H9 (cell line): ENCODE data around the gene TMEM51. TPM values are rescaled to one million over a fixed set of nuclear protein-coding genes. Genes with fewer than 3 reads are reported as not detected.

Source experiments
- DNase-seq: peaks from one replicate; pipeline ENCODE4 v3.0.0-alpha.2; 2017
- H2AFZ ChIP-seq: one replicate; pipeline ENCODE4 v1.6.1; 2013; ENCODE audit warnings: mild to moderate bottlenecking, low read length, control low read depth, moderate library complexity
- H2AK5ac ChIP-seq: 2 replicates; pipeline ENCODE4 v1.6.1; 2013; ENCODE audit warnings: low read length, control low read depth, mixed read lengths; ENCODE audit not compliant: insufficient read length
- H2BK120ac ChIP-seq: one replicate; pipeline ENCODE4 v1.6.1; 2013; ENCODE audit warnings: low read depth, mild to moderate bottlenecking, low read length, control low read depth, inconsistent platforms; ENCODE audit not compliant: poor library complexity, severe bottlenecking
- H2BK12ac ChIP-seq: 2 replicates; pipeline ENCODE4 v1.6.1; 2013; ENCODE audit warnings: low read length, control low read depth, mixed read lengths, low read depth; ENCODE audit not compliant: insufficient read length
- H2BK15ac ChIP-seq: 2 replicates; pipeline ENCODE4 v1.6.1; 2013; ENCODE audit warnings: low read depth, low read length, control low read depth
- H2BK20ac ChIP-seq: one replicate; pipeline ENCODE4 v1.6.1; 2013; ENCODE audit warnings: low read depth, mild to moderate bottlenecking, low read length, control low read depth, inconsistent platforms; ENCODE audit not compliant: poor library complexity, severe bottlenecking
- H2BK5ac ChIP-seq: 2 replicates; pipeline ENCODE4 v1.6.1; 2013; ENCODE audit warnings: low read length, control low read depth, mixed read lengths; ENCODE audit not compliant: insufficient read length
- H3K14ac ChIP-seq: 2 replicates; pipeline ENCODE4 v1.6.1; 2013; ENCODE audit warnings: low read length, control low read depth; ENCODE audit not compliant: insufficient read depth
- H3K18ac ChIP-seq: 2 replicates; pipeline ENCODE4 v1.6.1; 2013; ENCODE audit warnings: low read depth, mild to moderate bottlenecking, mixed read lengths, low read length, control low read depth; ENCODE audit not compliant: insufficient read length
- H3K23ac ChIP-seq: 2 replicates; pipeline ENCODE4 v1.6.1; 2013; ENCODE audit warnings: low read length, control low read depth, mixed read lengths, low read depth; ENCODE audit not compliant: insufficient read length
- H3K23me2 ChIP-seq: 2 replicates; pipeline ENCODE4 v1.6.1; 2013; ENCODE audit warnings: low read depth, mild to moderate bottlenecking, mixed read lengths, low read length, control low read depth; ENCODE audit not compliant: insufficient read length, poor library complexity, severe bottlenecking
- H3K27ac ChIP-seq: 2 replicates; pipeline ENCODE4 v1.5.1; 2013; ENCODE audit warnings: low read length, control low read depth, mixed read lengths, low read depth; ENCODE audit not compliant: insufficient read length
- H3K27me3 ChIP-seq: 2 replicates; pipeline ENCODE4 v1.6.1; 2013; ENCODE audit warnings: low read length, control low read depth, inconsistent platforms; ENCODE audit not compliant: insufficient read depth
- H3K4ac ChIP-seq: 2 replicates; pipeline ENCODE4 v1.6.1; 2013; ENCODE audit warnings: low read depth, mild to moderate bottlenecking, control low read depth, inconsistent platforms, low read length, moderate library complexity
- H3K4me1 ChIP-seq: 2 replicates; pipeline ENCODE4 v1.6.1; 2013; ENCODE audit warnings: low read length, control low read depth, inconsistent platforms; ENCODE audit not compliant: insufficient read depth
- H3K4me2 ChIP-seq: 2 replicates; pipeline ENCODE4 v1.6.1; 2013; ENCODE audit warnings: low read length, control low read depth, mixed read lengths; ENCODE audit not compliant: insufficient read length, insufficient read depth
- H3K56ac ChIP-seq: 2 replicates; pipeline ENCODE4 v1.6.1; 2013; ENCODE audit warnings: low read depth, mild to moderate bottlenecking, mixed read lengths, low read length, control low read depth; ENCODE audit not compliant: insufficient read length
- H3K79me1 ChIP-seq: 2 replicates; pipeline ENCODE4 v1.6.1; 2013; ENCODE audit warnings: low read depth, mild to moderate bottlenecking, moderate library complexity, low read length, control low read depth, inconsistent platforms; ENCODE audit not compliant: insufficient read depth, poor library complexity, severe bottlenecking
- H3K79me2 ChIP-seq: 2 replicates; pipeline ENCODE4 v1.6.1; 2013; ENCODE audit warnings: low read length, control low read depth, inconsistent platforms; ENCODE audit not compliant: insufficient read depth
- H3K9ac ChIP-seq: 2 replicates; pipeline ENCODE4 v1.6.1; 2013; ENCODE audit warnings: low read length, control low read depth, mixed read lengths; ENCODE audit not compliant: insufficient read length; ENCODE audit errors: extremely low read depth
- H3K9me3 ChIP-seq: one replicate; pipeline ENCODE4 v1.6.1; 2013; ENCODE audit warnings: low read depth, low read length, inconsistent platforms; ENCODE audit not compliant: control insufficient read depth
- H3T11ph ChIP-seq: one replicate; pipeline ENCODE4 v1.6.1; 2013; ENCODE audit warnings: mild to moderate bottlenecking, low read length, control low read depth, inconsistent platforms
- H4K20me1 ChIP-seq: one replicate; pipeline ENCODE4 v1.6.1; 2013; ENCODE audit not compliant: control insufficient read depth, insufficient read length, insufficient read depth
- H4K5ac ChIP-seq: 2 replicates; pipeline ENCODE4 v1.6.1; 2013; ENCODE audit warnings: low read depth, mild to moderate bottlenecking, mixed read lengths, low read length, control low read depth; ENCODE audit not compliant: insufficient read length
- H4K8ac ChIP-seq: replicated peaks from 2 replicates; pipeline ENCODE4 v1.6.1; 2013; ENCODE audit warnings: low read length, control low read depth, mixed read lengths, low read depth; ENCODE audit not compliant: insufficient read length
- H4K91ac ChIP-seq: 2 replicates; pipeline ENCODE4 v1.6.1; 2013; ENCODE audit warnings: low read depth, mild to moderate bottlenecking, moderate library complexity, mixed read lengths, low read length, control low read depth; ENCODE audit not compliant: insufficient read length
- H3K27ac Mint-ChIP-seq, 3 experiments: 2 replicates in 2 of 3; 3 replicates in 1 of 3; pipeline ENCODE4 v1.8.0; 2020 to 2021; ENCODE audit warnings: mixed read lengths in 3 of 3, mild to moderate bottlenecking in 1 of 3, moderate library complexity in 1 of 3
- H3K27me3 Mint-ChIP-seq: 2 replicates; pipeline ENCODE4 v1.8.0; 2021; ENCODE audit warnings: low read depth, mild to moderate bottlenecking, moderate library complexity, mixed read lengths
- H3K36me3 Mint-ChIP-seq, 3 experiments: 2 replicates in 2 of 3; 3 replicates in 1 of 3; pipeline ENCODE4 v1.8.0; 2020 to 2021; ENCODE audit warnings: low read depth in 3 of 3, mixed read lengths in 3 of 3; ENCODE audit not compliant: insufficient read depth in 1 of 3
- H3K4me1 Mint-ChIP-seq, 2 experiments: 2 replicates each; pipeline ENCODE4 v1.8.0; 2020; ENCODE audit warnings: mixed read lengths in 2 of 2
- H3K4me3 Mint-ChIP-seq, 2 experiments: 2 replicates in 1 of 2; 3 replicates in 1 of 2; pipeline ENCODE4 v1.8.0; 2020 to 2021; ENCODE audit warnings: mild to moderate bottlenecking in 2 of 2, mixed read lengths in 2 of 2, moderate library complexity in 1 of 2
- H3K9me3 Mint-ChIP-seq, 2 experiments: 2 replicates in 1 of 2; 3 replicates in 1 of 2; pipeline ENCODE4 v1.8.0; 2020; ENCODE audit warnings: mild to moderate bottlenecking in 2 of 2, mixed read lengths in 2 of 2, moderate library complexity in 1 of 2
- WGBS: extraction: QIAGEN DNeasy Blood & Tissue Kit; methylation state at CpG from one replicate; pipeline ENCODE4 v1.1.7; 2013; ENCODE audit warnings: missing lambda C conversion rate, low lambda C conversion rate, mixed read lengths; ENCODE audit not compliant: insufficient read length; ENCODE audit errors: extremely low coverage; 5-methylcytosine and 5-hydroxymethylcytosine counted together
- total RNA-seq: library from RNA; stranded (reverse); gene quantifications from 2 replicates; pipeline ENCODE4 v1.2.1, GENCODE V29; 2021
- TF ChIP-seq, protein P1 (sequence below): fragments of 200-600 bp; sonication (generic); conservative IDR thresholded peaks from 3 replicates; pipeline ENCODE4 v1.8.0; 2021; ENCODE audit warnings: antibody characterized with exemption, mild to moderate bottlenecking

TMEM51 gene
- total RNA-seq, 1 experiment from 2014 or later: 4.6 TPM

GRCh38 chr1:15139654-15140350 lies 13.7 kb upstream of the TMEM51 start:
- no peak overlapping the region for H4K8ac ChIP-seq
- no peaks in the 10 kb centered on the region for H3K9me3 Mint-ChIP-seq
- no peak overlapping the region for H3K18ac ChIP-seq
- H3K27me3 ChIP-seq: no peaks in the 10 kb centered on the region
- H3T11ph ChIP-seq: no peak overlapping the region
- H3K4me3 Mint-ChIP-seq: no peak overlapping the region; a peak in 1 of 5 replicates
- peaks cover 20 to 24% of the 10 kb centered on the region in 2 experiments for H3K4me1 Mint-ChIP-seq
- no peaks in the 10 kb centered on the region for H3K9me3 ChIP-seq
- H3K9ac ChIP-seq: no peak overlapping the region
- H3K23ac ChIP-seq: no peak overlapping the region
- peaks cover 31% of the 10 kb centered on the region for H3K27me3 Mint-ChIP-seq
- H3K36me3 Mint-ChIP-seq: no peaks in the 10 kb centered on the region; a peak in 1 of 7 replicates
- H3K14ac ChIP-seq: no peak overlapping the region; the same call in 1 of the 2 replicates
- DNase-seq: peak; percentile 62
- no peak overlapping the region for H2BK5ac ChIP-seq
- no peak overlapping the region for H2BK20ac ChIP-seq
- no peaks in the 10 kb centered on the region for H3K79me1 ChIP-seq
- H4K91ac ChIP-seq: no peak overlapping the region
- H2AFZ ChIP-seq: no peak overlapping the region
- H2BK15ac ChIP-seq: no peak overlapping the region
- no peak overlapping the region for H3K4ac ChIP-seq
- WGBS: no CpG with 5 or more reads among the region's 15 CpGs
- TF ChIP-seq, protein P1, sequence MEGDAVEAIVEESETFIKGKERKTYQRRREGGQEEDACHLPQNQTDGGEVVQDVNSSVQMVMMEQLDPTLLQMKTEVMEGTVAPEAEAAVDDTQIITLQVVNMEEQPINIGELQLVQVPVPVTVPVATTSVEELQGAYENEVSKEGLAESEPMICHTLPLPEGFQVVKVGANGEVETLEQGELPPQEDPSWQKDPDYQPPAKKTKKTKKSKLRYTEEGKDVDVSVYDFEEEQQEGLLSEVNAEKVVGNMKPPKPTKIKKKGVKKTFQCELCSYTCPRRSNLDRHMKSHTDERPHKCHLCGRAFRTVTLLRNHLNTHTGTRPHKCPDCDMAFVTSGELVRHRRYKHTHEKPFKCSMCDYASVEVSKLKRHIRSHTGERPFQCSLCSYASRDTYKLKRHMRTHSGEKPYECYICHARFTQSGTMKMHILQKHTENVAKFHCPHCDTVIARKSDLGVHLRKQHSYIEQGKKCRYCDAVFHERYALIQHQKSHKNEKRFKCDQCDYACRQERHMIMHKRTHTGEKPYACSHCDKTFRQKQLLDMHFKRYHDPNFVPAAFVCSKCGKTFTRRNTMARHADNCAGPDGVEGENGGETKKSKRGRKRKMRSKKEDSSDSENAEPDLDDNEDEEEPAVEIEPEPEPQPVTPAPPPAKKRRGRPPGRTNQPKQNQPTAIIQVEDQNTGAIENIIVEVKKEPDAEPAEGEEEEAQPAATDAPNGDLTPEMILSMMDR: no peak
- no peak overlapping the region for H4K5ac ChIP-seq
- no peaks in the 10 kb centered on the region for H4K20me1 ChIP-seq
- no peak overlapping the region for H3K4me2 ChIP-seq
- no peaks in the 10 kb centered on the region for H3K79me2 ChIP-seq
- H2BK120ac ChIP-seq: no peak overlapping the region
- H3K27ac ChIP-seq: no peak overlapping the region
- H3K4me1 ChIP-seq: no peaks in the 10 kb centered on the region; the same call in 1 of the 2 replicates
- H3K27ac Mint-ChIP-seq: no peak overlapping the region; a peak in 1 of 7 replicates
- no peak overlapping the region for H2BK12ac ChIP-seq
- no peak overlapping the region for H3K56ac ChIP-seq
- no peak overlapping the region for H2AK5ac ChIP-seq
- no peaks in the 10 kb centered on the region for H3K23me2 ChIP-seq
